Breast epithelium (tissue), 4 donors: Measurements from ENCODE around the gene FCER2. TPM values are rescaled to one million over a fixed set of nuclear protein-coding genes. Genes with fewer than 3 reads are reported as not detected.

ENCODE experiments used
- DNase-seq, 2 donors: peaks; one replicate each; pipeline ENCODE4 v3.0.0-alpha.2; 2019; ENCODE audit warnings: low spot score in 2 of 2
- H3K27ac ChIP-seq, 2 donors: fragments of 200-600 bp; sonication (generic) in 1 of 2; one replicate each; pipeline ENCODE4 v1.5.1; 2016 to 2019; ENCODE audit warnings: mild to moderate bottlenecking in 1 of 2
- H3K27me3 ChIP-seq, 2 donors: fragments of 200-600 bp; sonication (generic) in 1 of 2; one replicate each; pipeline versions ENCODE4 v1.5.1 to v1.6.0; 2017 to 2019; ENCODE audit warnings: control low read depth in 1 of 2, mild to moderate bottlenecking in 1 of 2
- H3K36me3 ChIP-seq: fragments of 200-600 bp; one replicate; pipeline ENCODE4 v1.5.1; 2019
- H3K4me1 ChIP-seq, 2 donors: fragments of 200-600 bp; sonication (generic); one replicate each; pipeline ENCODE4 v1.5.1; 2016 to 2019; ENCODE audit warnings: control low read depth in 1 of 2
- H3K4me3 ChIP-seq, 3 donors: fragments of 200-600 bp; sonication (generic); 1 replicate in 2 of 3; 2 replicates in 1 of 3; pipeline ENCODE4 v1.5.1; 2016 to 2019; ENCODE audit warnings: mild to moderate bottlenecking in 3 of 3, moderate library complexity in 2 of 3
- H3K9me3 ChIP-seq, 2 donors: fragments of 200-600 bp; sonication (generic) in 1 of 2; one replicate each; pipeline ENCODE4 v1.5.1; 2016 to 2019; ENCODE audit warnings: control low read depth in 1 of 2
- POLR2A ChIP-seq: fragments of 450-650 bp; IDR thresholded peaks from one replicate; pipeline ENCODE4 v1.6.1; 2016; ENCODE audit warnings: antibody characterized with exemption, mild to moderate bottlenecking, moderate library complexity
- POLR2AphosphoS5 ChIP-seq, 3 donors: sonication (generic); formaldehyde crosslinking; IDR thresholded peaks; one replicate each; pipeline ENCODE4 v1.6.1; 2017; ENCODE audit warnings: antibody characterized with exemption in 3 of 3
- intact Hi-C: fragments of 100-400 bp; cut with DNase I; formaldehyde crosslinking; loops from one replicate; pipeline ENCODE4 v1.15.1; 2023; ENCODE audit warnings: low total_unique reads
- total RNA-seq, 3 donors: library from RNA; depleted of rRNA; stranded (reverse); fragments of >200 nt; gene quantifications; one replicate each; pipeline ENCODE4 v1.1.0, GENCODE V29; 2016
- TF ChIP-seq, protein P1 (sequence below), 3 donors: fragments of 450-650 bp; IDR thresholded peaks; one replicate each; pipeline ENCODE4 v1.5.1; 2016 to 2017; ENCODE audit warnings: antibody characterized with exemption in 3 of 3, mild to moderate bottlenecking in 3 of 3, moderate library complexity in 3 of 3

FCER2 gene
- total RNA-seq, 3 donors from 2014 or later = 0.29 to 0.48 TPM; not detected in 1

DNA sequence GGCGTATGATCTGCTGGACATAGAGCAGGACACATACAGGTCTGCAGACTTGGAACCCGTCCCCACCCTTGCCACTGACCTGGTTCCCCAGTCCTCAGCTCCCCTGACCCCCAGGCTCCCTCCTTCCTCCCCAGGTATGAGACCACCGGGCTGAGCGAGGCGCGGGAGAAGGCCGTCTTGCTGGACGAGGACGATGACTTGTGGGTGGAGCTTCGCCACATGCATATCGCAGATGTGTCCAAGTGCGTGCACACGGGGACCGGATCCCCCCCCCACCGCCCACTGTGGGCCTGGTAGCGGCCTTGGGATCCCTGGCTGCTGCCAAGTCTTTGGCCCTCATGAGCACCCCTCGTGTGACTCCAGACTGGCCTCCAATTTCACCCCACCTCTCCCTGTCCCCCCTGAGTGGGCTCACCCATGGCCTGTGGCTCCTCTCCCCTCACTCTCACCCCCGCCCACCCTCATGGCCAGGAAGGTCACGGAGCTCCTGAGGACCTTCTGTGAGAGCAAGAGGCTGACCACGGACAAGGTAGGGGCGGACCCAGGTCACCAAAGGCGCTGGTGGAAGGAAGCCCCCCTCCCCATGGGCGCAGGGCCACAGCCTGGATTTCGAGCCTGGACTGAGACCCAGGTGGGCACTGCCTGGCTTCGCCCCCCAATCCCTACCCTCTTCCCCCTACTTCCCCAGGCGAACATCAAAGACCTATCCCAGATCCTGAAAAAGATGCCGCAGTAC lies 59.5 kb downstream of the FCER2 start:
- H3K9me3 ChIP-seq = no peaks in the 10 kb centered on the region
- H3K36me3 ChIP-seq = no peaks in the 10 kb centered on the region
- intact Hi-C loops = no loop called here
- H3K4me3 ChIP-seq = no peak overlapping the region
- no peak for DNase-seq
- H3K27ac ChIP-seq = no peak overlapping the region
- H3K4me1 ChIP-seq = no peaks in the 10 kb centered on the region
- no peaks in the 10 kb centered on the region for H3K27me3 ChIP-seq
- TF ChIP-seq, protein P1, sequence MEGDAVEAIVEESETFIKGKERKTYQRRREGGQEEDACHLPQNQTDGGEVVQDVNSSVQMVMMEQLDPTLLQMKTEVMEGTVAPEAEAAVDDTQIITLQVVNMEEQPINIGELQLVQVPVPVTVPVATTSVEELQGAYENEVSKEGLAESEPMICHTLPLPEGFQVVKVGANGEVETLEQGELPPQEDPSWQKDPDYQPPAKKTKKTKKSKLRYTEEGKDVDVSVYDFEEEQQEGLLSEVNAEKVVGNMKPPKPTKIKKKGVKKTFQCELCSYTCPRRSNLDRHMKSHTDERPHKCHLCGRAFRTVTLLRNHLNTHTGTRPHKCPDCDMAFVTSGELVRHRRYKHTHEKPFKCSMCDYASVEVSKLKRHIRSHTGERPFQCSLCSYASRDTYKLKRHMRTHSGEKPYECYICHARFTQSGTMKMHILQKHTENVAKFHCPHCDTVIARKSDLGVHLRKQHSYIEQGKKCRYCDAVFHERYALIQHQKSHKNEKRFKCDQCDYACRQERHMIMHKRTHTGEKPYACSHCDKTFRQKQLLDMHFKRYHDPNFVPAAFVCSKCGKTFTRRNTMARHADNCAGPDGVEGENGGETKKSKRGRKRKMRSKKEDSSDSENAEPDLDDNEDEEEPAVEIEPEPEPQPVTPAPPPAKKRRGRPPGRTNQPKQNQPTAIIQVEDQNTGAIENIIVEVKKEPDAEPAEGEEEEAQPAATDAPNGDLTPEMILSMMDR (IDR thresholded peaks at IDR 0.05) = no peak
- TF ChIP-seq POLR2A (no peak), POLR2AphosphoS5 (IDR thresholded peaks at IDR 0.05) (no peak)

DNA sequence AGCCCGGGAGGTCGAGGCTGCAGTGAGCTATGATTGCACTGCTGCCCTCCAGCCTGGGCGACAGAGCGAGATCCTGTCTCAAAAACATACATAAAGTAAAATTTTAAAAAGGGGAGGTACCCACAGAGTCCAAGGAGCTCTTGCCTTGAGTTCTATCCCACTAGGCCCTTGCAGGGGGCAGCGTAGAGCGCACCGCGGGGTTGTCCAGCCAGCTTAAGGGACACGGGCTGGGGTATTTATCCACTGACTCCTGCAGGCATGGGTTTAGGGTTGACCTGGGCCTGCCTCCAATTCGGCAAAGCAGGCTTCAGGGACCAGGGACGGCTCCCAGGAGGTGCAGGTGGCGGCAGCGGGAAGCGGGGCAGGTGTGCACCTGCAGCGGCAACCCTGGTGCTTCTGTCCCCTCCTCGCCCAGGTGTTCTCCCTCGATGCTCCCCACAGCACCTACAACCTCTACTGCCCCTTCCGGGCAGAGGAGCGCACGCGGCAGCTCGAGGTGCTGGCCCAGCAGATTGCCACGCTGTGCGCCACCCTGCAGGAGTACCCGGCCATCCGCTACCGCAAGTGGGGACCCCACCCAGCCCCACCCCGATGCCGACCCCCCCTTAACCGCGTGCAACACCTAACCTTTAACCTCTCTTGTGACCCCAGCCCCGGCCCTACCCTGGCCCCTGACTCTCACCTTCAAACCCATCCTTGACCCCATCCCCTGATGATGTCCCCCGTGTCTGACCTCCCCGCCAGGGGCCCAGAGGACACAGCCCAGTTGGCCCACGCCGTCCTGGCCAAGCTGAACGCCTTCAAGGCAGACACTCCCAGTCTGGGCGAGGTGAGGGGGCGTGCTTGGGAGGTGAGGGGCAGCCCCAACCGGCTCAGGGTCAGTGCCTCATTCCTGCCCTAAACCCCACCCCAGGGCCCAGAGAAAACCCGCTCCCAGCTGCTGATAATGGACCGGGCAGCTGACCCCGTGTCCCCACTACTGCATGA lies 60.3 kb downstream of the FCER2 start:
- H3K9me3 ChIP-seq = no peaks in the 10 kb centered on the region
- H3K36me3 ChIP-seq = no peaks in the 10 kb centered on the region
- H3K27me3 ChIP-seq = no peaks in the 10 kb centered on the region
- TF ChIP-seq, protein P1 (IDR thresholded peaks at IDR 0.05) = no peak
- TF ChIP-seq POLR2AphosphoS5 (IDR thresholded peaks at IDR 0.05) (no peak), POLR2A (no peak)
- no peak for DNase-seq
- no peaks in the 10 kb centered on the region for H3K4me1 ChIP-seq
- intact Hi-C loops = no loop called here
- H3K4me3 ChIP-seq = no peak overlapping the region
- no peak overlapping the region for H3K27ac ChIP-seq

DNA sequence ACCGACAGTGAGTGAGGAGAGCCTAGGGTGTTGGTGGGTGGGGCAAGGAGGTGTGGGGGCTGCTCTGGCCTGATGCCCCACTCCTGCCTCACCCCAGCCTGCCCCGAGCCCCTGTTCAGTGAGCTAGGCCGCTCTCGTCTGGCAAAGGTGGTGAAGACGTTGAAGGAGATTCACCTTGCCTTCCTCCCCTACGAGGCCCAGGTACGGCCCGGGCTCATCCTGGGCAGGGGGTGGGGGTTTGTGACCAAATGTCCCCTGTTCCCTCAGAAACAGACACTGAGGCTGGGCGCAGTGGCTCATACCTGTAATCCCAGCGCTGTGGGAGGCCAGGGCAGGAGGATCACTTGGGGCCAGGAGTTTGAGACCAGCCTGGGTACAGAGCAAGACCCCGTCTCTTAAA lies 61.1 kb downstream of the FCER2 start:
- H3K4me3 ChIP-seq = no peak overlapping the region
- no peak for DNase-seq
- no peaks in the 10 kb centered on the region for H3K36me3 ChIP-seq
- H3K27ac ChIP-seq = no peak overlapping the region
- TF ChIP-seq POLR2A = no peak
- no peak for TF ChIP-seq POLR2AphosphoS5 (IDR thresholded peaks at IDR 0.05)
- TF ChIP-seq, protein P1 (IDR thresholded peaks at IDR 0.05) = no peak
- no peaks in the 10 kb centered on the region for H3K4me1 ChIP-seq
- H3K9me3 ChIP-seq = no peaks in the 10 kb centered on the region
- H3K27me3 ChIP-seq = no peaks in the 10 kb centered on the region
- intact Hi-C loops = no loop called here

DNA sequence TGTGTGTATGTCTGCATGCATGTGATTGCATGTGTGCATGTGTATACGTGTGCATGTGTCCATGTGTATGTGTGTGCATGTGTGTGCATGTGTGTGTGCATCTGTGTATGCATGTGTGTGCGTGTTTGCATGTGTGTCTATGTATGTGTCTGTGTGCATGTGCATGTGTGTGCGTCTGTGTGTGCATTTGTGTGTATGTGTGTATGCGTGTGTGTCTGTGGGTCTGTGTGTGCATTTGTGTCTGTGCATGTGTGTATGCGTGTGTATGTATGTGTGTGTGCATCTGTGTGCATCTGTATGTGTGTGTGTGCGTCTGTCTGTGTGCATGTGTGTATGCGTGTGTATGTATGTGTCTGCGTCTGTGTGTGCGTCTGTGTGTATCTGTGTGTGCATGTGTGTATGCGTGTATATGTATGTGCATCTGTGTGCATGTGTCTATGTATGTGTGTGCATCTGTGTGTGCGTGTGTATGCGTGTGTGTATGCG lies 62.0 kb downstream of the FCER2 start:
- intact Hi-C loops = no loop called here
- H3K27me3 ChIP-seq = no peaks in the 10 kb centered on the region
- no peak for DNase-seq
- no peaks in the 10 kb centered on the region for H3K9me3 ChIP-seq
- H3K36me3 ChIP-seq = no peaks in the 10 kb centered on the region
- no peak overlapping the region for H3K4me3 ChIP-seq
- no peak overlapping the region for H3K27ac ChIP-seq
- TF ChIP-seq, protein P1 (IDR thresholded peaks at IDR 0.05) = no peak
- TF ChIP-seq POLR2AphosphoS5 (IDR thresholded peaks at IDR 0.05) = no peak
- no peak for TF ChIP-seq POLR2A
- H3K4me1 ChIP-seq = no peaks in the 10 kb centered on the region
